CD4-positive, alpha-beta T cell treated with Interleukin-15 for 4 hours (primary cell): ENCODE measurements around the gene OCRL.
A peak's percentile ranks its signal among the peaks of the same experiment; 100 is the strongest.

ENCODE experiments used
- DNase-seq: peaks from one replicate; pipeline ENCODE4 v3.0.0-alpha.2; 2020; ENCODE audit warnings: low spot score

OCRL gene

DNA sequence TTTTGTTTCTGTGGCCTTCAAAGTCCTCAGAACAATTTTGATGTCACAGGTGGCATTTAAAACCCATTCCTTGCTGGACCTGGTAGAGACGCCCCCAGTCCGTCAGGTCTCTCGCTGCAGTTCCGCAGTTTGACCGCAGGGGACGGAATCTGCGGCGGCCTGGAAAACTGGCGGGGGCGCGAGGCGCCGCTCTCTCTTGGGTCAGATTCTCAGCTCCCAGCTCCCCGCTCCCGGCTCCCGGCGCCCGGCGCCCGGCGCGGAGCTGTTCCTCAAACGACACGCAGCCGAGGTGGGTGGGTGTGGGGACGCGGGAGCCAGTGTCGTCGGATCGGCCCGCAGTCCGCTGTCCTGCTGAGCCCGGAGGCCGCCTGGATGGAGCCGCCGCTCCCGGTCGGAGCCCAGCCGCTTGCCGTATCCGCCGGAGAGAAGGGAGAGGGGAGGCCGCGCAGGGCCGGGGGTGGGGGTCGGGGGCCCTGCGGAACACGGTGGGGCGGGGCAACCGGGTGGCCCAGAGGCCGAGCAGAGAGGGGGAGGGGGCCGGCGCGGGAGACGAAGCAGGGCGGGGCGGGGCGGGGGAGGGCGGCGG, at the start of gene OCRL:
Gene OCRL, plus strand, starts transcription at position 192 of the 586 bp plus-strand sequence. Its CDS starts 181 bp downstream, at position 373.
- DNase-seq = peak; percentile 43

DNA sequence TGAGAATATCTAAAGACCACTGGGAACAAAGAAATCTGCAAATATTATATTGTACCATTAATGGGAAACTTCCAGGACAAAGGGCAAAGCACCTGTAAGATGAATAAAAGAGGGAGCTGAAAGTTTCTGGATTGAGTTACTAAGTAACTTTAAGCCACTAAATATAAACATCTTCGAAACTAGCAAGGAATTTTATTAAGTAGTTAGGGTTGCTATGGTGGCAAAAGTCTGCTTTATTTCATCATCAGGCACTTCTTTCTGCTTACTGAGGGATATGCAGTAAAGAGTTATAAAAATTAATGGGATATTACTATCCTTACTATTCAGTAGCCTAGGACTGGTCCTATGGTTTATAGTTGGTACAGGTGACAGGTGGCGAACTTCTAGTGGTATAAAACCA, 49.7 kb upstream of the OCRL start:
- DNase-seq = no peak

DNA sequence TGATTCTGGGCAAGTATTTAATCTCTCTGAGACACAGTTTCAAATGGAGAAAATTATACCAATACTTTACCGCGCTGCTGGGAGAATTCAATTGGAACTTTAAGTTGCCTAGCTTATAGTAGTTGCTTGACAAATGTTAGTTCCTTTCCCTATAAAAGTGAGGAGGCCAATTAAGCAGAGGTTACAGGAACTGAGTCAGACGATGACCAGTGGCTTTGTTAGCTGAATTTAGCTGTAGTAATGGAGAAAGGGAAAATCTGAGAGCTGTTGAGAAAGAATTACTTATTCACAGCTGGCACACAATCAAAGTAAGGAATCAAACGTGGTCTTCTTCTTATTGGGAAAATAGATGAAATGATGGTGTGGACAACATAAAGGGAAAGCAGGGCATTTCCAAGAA, 46.4 kb upstream of the OCRL start:
- no peak for DNase-seq

DNA sequence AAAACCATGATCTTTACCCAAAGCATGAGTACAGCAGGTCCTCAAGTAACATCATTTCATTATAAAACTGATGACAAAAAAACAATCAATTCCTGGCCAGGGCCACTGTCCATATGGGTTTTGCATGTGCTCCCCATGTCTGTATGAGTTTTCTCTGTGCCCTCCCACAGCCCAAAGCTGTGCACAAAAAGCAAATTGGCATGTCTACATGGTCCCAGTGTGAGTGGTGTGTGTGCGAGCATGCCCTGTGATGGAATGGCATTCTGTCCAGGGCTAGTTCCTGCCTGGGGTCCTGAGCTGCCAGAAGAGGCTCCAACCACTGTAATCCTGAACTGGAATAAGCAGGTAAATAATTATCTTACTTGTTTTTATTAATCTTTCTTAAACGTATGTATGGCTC, 45.2 kb upstream of the OCRL start:
- DNase-seq = no peak

DNA sequence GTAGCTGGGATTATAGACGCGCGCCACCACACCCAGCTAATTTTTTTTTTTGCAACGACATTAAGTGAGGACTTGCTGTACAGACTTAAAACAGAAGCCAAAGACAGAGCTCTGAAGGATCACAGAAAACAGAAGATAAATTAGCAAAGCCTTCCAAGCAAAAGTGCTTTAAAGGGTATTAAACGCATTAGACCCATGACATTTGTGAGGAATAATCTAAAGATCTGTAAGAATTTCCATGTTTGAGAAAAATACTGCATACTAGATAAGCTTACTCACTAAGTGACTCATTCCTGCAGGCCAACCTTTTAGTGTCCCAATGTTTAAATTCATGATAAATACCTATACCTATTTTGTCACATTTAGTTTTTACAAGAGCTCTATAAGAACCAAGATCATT, 44.2 kb upstream of the OCRL start:
- DNase-seq = no peak

DNA sequence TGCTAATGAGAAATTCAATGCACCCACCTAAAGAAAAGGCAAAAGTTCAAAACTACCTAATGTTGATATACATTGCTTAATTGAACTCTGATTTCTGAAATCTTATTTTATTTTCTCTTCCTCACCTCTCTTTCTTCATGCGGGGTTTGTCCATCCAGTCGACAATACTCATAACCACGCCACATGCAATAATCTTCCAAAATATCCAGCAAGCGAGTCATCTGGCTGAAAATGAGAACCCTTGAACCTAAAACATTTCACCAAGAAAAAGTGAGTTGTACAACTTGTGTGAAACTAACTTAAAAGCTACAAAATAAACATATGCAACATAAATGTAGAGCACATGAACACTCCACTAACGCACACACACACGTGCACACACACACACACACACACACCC, 43.4 kb upstream of the OCRL start:
- DNase-seq = no peak

DNA sequence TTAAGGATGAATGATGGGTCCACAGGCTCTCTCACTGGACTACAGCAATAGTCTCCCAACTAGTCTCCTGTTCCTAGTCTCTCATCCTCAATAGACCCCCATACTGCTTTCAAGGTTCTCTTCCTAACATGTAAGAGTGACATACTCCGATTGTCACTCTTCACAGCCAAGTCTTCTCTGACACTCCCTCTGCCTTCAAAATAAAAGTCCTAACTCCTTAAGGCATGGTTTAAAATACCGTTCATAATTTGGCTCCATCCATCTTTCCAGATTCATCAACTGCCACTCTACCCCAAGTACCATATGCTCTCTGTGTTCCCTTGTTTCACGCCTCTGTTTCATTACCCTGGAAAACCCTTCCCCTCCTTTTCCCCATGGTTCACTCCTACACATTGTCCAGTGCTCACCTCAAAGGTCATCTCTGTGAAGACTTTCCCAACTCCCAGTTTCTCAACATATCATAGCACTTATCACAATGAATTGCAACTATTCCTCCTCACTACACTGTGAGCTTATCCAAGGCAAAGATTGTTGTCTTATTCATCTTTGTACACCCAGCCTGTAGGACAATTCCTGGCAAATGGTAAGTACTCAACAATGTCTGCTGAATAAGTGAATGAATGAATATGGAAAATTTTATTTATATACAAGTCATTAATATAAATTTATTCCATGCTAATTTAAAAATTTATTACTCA, 42.8 kb upstream of the OCRL start:
- DNase-seq = no peak

DNA sequence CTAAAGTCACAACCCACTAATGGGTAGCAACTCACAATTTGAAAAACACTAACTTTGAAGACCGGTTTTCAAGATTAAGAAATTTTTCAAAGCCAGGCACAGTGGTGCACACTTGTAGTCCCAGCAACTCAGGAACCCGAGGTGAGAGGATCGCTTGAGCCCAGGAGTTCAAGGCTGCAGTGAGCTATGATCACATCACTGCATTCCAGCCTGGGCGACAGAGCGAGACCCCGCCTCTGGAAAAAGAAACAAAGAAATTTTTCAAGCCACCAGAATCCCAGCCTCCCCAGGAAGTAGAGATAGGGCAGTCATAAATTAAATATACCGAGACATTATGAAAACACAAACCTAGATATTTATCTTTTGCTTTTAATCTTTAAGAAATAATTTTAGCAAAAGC, 29.7 kb upstream of the OCRL start:
- DNase-seq = no peak

DNA sequence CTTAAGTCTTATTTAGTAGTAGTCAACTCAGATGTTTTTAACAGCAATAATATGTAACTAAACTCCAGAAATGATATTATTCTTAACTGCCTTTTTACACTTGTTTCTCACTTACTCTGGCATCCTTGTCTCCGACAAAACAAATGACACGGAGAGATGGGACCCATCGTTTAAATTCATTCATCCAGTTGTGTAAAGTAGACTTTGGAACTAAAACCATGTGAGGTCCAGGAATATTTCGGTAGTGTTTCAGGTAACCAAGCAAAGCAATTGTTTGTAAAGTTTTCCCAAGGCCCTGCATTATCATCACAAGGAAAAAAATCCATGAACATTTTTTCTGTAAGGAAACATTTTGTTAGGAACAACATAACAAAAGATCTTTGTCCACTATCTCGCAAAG, 28.4 kb upstream of the OCRL start:
- no peak for DNase-seq

DNA sequence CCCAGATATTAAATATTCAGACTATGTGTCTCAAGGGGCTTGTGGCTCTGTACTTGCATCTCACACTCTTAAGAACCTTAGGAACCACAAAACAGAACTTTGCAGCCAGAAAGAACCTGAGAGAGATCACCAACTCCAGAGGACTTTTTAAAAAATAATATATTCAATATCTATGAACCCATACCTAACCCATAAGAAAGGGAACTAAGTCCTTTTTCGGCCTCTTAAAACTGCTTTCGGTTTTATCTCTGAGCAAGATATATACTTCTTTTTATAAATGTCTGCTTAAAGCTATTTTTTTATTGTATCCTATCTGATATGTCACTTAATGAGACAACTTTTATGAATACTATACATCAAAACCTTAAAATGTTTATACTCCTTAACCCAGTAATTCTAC, 27.6 kb upstream of the OCRL start:
- no peak for DNase-seq

DNA sequence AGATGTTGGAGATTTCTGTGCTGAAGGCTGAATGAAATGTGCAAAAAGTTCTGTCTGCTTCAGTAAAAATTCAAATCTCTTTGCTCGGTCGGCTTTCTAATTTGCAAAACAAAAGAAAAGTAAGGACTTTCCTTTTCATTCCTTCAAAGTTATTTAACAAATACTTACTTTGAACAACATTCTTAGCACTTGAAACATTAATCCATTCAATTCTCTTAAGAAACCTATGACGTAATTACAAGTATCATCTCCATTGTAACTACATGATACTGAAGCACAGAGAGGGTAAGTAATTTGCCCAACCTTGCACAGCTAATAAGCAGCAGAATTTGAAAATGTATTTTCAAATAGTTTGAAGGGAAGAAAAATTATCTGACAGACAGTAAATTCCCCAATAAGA, 23.7 kb upstream of the OCRL start:
- no peak for DNase-seq

DNA sequence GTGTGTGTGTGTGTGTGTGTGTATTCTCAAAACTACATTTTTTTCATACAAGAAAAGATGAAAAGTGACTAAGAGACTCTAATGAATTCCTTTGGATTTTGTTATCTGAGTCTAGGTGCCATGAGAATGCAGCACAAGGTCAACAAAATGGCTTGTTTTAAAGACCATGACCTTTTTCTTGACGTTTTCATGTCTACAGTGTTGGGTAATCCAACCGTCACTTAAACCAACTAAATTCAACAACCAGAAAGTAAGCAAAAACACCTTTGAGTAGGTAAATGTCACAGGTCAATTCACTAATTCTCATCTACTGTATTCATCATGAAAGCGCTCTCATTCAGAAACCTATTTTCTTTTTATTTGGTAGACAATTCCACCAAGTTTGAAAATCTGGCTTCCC, 19.9 kb upstream of the OCRL start:
- DNase-seq = no peak

DNA sequence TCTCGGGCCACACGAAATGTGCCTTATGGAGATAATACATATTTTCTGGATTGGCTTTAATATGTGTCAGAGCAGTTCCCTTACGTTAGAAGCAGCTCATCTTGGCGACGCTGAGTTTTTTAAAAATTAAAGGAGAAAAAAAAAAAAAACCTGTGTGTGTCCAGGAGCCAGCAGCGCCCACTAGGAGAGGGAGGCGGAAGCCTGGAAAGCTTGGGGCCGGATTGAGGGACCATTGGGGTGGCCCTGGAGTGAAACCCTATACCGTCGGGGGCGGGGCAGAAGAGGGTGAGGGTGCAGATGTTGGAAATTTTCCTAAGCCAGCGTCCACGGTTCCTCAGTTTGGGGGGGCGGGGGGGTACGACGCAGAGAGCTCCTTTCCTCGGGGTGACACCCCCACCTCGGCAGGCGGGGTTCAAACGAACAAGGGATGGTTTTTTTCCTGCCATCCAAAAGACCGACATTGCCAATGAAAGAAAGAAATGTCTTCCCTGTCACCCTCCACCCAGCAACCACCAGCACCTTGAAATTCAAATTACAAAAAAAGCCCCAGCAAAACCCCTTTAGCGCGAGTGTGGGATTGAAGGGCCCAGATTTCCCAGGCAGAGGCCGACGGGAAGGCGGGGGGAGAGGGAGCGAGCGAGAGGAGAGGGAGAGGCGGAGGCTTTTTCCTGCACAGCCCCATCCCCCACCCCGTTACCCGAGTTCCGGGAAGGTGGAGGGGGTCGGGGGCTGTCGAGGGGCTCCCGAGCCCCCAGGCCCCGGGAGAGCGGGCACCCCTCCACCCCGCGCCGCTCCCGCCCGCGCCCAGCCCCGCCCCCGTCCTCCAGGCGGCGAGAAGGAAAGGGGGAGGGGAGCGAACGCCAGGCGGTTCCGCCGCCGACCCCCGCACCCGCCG, 17.6 kb upstream of the OCRL start:
- no peak for DNase-seq

DNA sequence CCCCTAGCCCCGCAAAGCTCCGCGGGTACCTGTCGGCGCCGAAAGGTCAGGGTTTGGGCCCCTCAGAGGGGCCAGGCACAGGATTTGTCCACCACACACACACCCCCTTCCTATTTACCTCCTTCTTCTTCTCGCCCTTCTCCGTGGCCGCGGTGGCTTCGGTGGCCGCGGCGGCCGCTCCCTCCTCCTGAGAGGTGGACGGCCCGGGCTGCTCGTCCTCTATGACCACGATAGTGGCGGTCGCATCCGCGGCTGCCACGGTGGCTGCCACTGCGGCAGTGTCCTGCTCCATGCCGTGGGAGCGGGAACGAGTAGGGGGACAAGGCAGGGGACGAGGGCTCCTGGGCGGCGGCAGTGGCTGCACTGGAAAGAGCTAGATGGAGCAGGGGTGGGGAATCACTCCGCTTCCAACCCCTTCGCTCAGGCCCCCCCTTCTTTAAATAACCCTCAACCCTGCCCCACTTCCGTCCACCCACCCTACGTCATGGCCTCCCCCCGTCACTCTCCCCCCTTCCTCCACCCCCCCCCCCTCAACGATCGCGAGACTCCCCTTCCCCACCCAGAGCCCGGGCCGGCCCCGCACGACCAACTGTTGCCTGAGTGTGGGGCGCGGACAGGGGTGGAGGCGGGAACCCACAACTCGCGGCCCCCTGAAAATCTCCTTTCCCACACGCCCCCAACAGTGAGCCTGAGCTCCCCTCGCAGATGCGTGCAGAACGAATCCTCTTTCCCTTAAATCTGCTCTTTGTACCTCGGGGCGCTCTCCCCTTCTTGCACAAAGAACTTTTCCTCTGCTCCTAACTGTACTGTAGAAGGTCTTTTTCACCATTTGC, 16.8 kb upstream of the OCRL start, which contains the start of gene SMARCA1:
Gene SMARCA1, minus strand, starts transcription at position 412 of the 833 bp plus-strand sequence. Its CDS starts 120 bp downstream, at position 292.
- no peak for DNase-seq

DNA sequence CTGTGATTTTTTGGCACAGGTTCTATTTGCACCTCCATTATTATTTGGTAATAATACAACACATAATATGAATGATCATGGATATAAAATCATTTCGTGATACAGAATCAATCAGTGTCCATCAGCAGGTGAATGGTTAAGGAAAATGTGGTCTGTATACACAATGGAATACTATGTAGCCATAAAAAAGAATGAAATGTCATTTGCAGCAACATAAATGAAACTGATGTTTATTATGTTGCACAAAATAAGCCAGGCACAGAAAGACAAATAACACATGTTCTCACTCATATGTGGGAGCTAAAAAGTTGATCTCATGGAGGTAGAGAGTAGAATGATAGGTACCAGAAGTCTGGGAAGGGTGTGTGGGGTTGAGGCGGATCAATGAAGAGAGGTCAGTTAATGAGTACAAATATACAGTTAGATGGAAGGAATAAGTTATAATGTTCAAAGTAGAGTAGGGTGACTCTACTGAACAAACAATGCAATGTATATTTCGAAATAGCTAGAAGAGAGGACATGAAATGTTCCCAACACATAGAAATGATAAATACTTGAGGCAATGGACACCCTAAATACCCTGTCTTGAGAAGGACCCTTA, 15.7 kb upstream of the OCRL start:
- no peak for DNase-seq

DNA sequence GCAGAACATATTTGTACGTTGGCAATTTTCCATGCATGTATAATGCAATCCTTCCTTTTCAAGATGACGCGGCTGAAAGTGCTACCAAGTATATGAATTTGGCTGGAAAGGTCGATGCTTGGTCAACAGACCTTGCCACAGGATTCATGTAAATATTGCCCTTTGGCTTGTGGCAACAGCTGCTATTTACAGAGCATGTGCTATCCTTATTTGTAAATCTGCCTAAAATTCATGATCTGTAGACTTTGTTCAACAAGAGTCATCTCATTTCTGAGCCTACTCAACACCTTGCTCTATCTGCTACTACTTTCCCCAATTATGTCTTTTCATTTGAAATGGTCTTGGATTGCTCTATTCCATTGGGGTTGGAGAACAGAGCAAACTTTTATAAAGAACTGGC, 14.9 kb upstream of the OCRL start:
- DNase-seq = no peak

DNA sequence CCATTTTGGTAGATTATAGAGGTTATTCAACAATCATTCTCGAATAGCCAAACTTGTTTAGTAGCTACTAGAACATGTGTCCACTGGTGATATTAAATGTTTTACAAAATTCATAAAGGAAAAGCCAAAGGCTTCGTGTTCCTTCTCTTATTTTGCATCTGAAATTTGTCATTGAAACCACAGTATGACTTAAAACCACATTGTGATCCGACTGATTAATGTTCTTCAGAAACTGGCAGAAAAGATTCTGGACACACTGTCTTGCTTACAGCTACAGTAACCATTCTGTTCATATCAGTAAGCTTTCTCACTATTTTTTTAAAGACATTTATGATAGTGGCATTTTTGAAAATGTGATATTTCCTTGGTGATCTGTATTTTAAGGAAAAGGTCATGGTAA, 14.2 kb upstream of the OCRL start:
- DNase-seq = no peak

DNA sequence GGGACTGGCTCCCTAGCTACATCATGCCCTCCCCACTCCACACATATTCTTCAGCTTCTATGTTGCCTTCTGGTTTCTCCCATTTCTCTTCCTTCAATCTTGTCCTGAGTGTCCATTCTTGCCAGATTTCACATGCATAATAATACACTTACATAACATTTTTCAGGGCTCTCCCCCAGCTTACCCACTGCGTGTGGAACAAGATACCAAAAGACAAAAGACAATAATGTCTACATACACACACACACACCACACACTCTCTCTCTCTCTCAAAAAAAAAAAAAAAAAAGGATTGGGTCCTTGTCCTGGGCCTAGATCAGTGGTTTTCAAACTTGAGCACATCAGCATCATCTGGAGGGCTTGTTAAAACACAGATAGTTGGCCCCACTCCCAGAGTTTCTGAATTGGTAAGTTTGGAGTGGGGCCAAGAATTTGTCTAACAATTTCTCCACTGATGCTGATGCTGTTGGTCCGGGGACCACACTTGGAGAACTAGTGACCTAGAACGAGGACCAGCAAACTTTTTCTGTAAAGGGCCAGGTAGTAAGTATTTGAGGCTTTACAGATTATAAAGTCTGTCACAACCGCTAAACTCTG, 10.3 kb upstream of the OCRL start:
- DNase-seq = no peak

DNA sequence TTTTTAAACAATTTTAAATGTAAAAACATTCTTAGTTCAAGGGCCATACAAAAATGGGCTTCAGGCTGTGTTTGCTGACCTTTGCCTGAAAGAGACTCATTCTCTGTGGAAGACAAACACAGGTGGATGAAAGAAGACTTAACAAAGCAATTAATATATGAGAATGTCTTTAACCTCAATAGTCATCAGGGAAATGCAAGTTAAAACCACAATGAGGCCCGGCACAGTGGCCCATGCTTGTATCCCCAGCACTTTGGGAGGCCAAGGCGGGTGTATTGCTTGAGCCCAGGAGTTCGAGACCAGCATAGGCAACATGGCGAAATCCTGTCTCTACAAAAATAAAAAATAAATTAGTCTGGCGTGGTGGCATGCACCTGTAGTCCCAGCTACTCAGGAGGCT, 9.6 kb upstream of the OCRL start:
- no peak for DNase-seq

DNA sequence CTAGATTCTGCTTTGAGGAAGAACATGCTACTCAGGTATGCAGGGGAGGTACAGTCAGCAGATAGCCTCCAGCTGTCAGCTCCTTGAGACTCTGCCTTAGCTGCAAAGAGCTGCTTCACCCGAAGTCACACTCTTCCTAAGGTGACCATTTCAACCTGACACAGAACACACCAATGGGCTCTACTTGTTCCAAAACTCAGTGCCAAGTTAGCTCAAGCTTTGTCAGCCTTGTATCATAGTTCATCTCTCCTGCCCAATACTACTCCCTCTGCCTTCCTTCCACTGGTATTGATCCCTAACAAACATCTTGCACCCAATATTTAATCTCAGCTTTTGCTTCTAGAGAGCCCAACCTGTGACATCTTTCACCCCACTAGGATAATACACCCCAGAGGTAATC, 8.9 kb upstream of the OCRL start:
- no peak for DNase-seq

DNA sequence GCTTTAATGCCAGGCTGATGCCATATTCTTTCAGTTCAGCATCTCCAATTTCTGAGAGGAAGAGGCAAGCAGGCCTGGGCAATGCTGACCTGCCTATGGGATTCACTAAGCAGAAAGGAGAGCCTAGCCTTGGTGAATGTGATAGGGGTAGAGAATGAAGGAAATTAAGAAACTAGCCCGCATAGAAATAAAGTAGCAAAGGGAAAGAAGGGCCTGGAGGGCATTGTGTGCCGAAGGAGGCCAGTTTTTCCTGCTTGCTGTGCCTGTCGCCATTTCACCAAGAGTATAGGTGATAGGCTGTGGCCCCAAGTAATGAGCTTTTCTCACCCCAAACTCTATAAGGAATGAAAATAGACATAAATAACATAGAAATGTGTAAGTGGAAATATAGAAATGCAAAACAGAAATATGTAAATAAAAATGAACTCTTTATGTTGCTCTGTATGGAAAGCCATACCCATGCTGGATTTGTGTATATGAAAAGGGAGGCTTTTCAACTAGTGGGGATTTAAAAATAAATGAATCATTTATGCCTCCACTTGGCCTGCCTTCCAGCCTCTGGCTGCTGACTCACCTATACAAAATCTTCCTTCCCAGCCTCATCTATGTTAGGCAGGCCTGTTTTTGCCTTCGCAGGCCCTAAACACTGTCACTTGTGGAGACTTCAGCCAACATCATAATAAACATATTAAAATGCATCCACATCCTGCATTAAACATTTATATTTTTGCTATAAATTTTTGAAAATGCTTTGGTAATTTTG, 5.1 kb upstream of the OCRL start:
- no peak for DNase-seq
